ENCODE measurements around the gene NES.

NES gene

GRCh38 chr1:156664767-156665411, 12.3 kb downstream of the NES start (continued):
- TF ChIP-seq GLIS1 (tag by site-specific recombination; IDR thresholded peaks at IDR 0.05) (peak; percentile 57), ZSCAN30 (tag by site-specific recombination; IDR thresholded peaks at IDR 0.05) (no peak), PRDM2 (tag by site-specific recombination; IDR thresholded peaks at IDR 0.05; ENCODE audit: borderline replicate concordance) (no peak), ZNF777 (tag by site-specific recombination; IDR thresholded peaks at IDR 0.05; ENCODE audit: borderline replicate concordance) (no peak), BCL11B (tag by site-specific recombination; IDR thresholded peaks at IDR 0.05; ENCODE audit: low read depth) (no peak), MYNN (tag by site-specific recombination; IDR thresholded peaks at IDR 0.05; ENCODE audit: borderline replicate concordance) (no peak), SETDB1 (IDR thresholded peaks at IDR 0.05; ENCODE audit: insufficient read length, low read length) (no peak), ZNF398 (tag by site-specific recombination; IDR thresholded peaks at IDR 0.05) (peak; percentile 66), ZNF596 (tag by site-specific recombination; IDR thresholded peaks at IDR 0.05) (no peak), ZBTB48 (tag by site-specific recombination; IDR thresholded peaks at IDR 0.05) (peak; percentile 66; the same call in 1 of the 2 replicates), ZBTB17 (tag by site-specific recombination; IDR thresholded peaks at IDR 0.05) (0 out of 2 replicates have a peak, but pooled peaks have one; percentile 6), PRDM10 (tag by site-specific recombination; IDR thresholded peaks at IDR 0.05) (no peak), ZNF600 (tag by site-specific recombination; IDR thresholded peaks at IDR 0.05) (no peak), OSR2 (tag by site-specific recombination; IDR thresholded peaks at IDR 0.05) (peak; percentile 43; the same call in 1 of the 2 replicates), YY2 (tag by site-specific recombination; IDR thresholded peaks at IDR 0.05) (no peak)

Measured in HEK293 (cell line).